Ishikawa (cell line): ENCODE measurements around the gene KRT7.

Experiments used
- CEBPB ChIP-seq: IDR thresholded peaks from 2 replicates; pipeline ENCODE4 v1.6.1; 2012
- CREB1 ChIP-seq: IDR thresholded peaks from 2 replicates; pipeline ENCODE4 v1.6.1; 2012; ENCODE audit warnings: low read depth
- EGR1 ChIP-seq: IDR thresholded peaks from 2 replicates; pipeline ENCODE4 v1.6.1; 2012
- EP300 ChIP-seq: IDR thresholded peaks from 2 replicates; pipeline ENCODE4 v1.6.1; 2012; ENCODE audit warnings: borderline replicate concordance
- FOXM1 ChIP-seq: IDR thresholded peaks from 2 replicates; pipeline ENCODE4 v1.6.1; 2012; ENCODE audit warnings: low read depth, borderline replicate concordance
- NFIC ChIP-seq: IDR thresholded peaks from 2 replicates; pipeline ENCODE4 v1.6.1; 2012
- RAD21 ChIP-seq: IDR thresholded peaks from 2 replicates; pipeline ENCODE4 v1.6.1; 2012; ENCODE audit warnings: low read depth
- REST ChIP-seq: IDR thresholded peaks from 2 replicates; pipeline ENCODE4 v1.6.1; 2012; ENCODE audit warnings: low read depth, mild to moderate bottlenecking
- TAF1 ChIP-seq: IDR thresholded peaks from 2 replicates; pipeline ENCODE4 v1.6.1; 2012; ENCODE audit warnings: low read depth, mild to moderate bottlenecking
- TCF12 ChIP-seq: IDR thresholded peaks from 2 replicates; pipeline ENCODE4 v1.6.1; 2012; ENCODE audit warnings: low read depth
- TEAD4 ChIP-seq: IDR thresholded peaks from 2 replicates; pipeline ENCODE4 v1.6.1; 2012
- USF1 ChIP-seq: IDR thresholded peaks from 2 replicates; pipeline ENCODE4 v1.6.1; 2012
- YY1 ChIP-seq: IDR thresholded peaks from 2 replicates; pipeline ENCODE4 v1.6.1; 2012; ENCODE audit warnings: low read depth
- ZBTB7A ChIP-seq: IDR thresholded peaks from 2 replicates; pipeline ENCODE4 v1.6.1; 2012; ENCODE audit warnings: low read depth
- TF ChIP-seq, protein P1 (sequence below): IDR thresholded peaks from 2 replicates; pipeline ENCODE4 v1.6.1; 2012

The KRT7 gene

GRCh38 chr12:52230364-52231281 is 2.4 kb upstream of the KRT7 start:
- TF ChIP-seq EGR1 (no peak), REST (no peak), CREB1 (0 out of 2 replicates have a peak, but pooled peaks have one; percentile 17), RAD21 (no peak), USF1 (no peak), TAF1 (no peak), TEAD4 (peak; percentile 92), ZBTB7A (peak; percentile 57; the same call in 1 of the 2 replicates), FOXM1 (peak; percentile 88; the same call in 1 of the 2 replicates), EP300 (peak; percentile 92), YY1 (no peak), NFIC (peak; percentile 84), TCF12 (peak; percentile 76), CEBPB (no peak)
- TF ChIP-seq, protein P1, sequence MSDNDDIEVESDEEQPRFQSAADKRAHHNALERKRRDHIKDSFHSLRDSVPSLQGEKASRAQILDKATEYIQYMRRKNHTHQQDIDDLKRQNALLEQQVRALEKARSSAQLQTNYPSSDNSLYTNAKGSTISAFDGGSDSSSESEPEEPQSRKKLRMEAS, result no peak; the same call in 1 of the 2 replicates

DNA sequence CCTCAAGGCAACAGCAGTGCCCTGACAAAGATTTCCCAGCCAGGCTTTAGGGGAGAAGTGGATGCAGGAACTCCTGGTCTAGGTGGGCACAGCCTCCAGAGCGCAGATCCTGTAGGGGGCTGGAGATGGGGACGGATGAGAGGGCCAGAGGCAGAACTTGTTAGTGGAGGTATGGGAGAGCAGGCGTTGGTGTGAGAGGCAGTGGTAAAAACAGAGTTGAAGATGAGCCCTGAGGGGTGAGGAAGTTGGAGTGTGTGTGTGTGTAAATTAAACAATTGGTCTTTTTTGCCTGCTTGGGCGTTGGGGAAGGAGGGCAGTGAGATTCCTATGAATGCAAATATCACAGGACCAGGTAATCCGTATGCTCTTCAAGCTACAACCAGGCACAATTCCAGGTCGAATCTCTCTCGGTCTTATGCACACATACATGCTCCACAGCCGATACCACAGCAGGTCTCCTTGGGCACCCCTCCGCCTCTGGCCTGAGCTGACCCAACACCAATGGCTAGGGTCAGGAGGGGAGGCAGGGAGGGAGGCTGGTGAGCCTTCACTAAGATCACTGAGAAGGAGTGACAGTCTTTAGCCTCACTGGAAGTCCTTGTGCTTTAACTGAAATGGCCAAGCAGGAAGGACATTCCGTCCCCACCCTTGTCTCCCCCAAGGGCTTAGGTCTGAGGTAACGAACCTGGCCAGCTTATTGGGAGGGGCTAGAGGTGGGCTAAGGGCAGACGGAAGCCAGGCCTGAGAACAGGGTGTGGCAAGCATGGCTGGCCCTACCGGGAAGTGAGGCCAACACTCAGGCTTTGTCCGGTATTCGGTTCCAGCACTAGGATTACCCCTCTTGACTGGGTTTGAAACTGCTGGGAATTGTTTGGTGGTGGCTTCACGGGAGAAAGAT is 1.5 kb upstream of the KRT7 start:
- TF ChIP-seq, protein P1, result no peak
- no peak for TF ChIP-seq EGR1

- TF ChIP-seq RAD21, result no peak
- TF ChIP-seq CEBPB, result no peak
- no peak for TF ChIP-seq ZBTB7A
- no peak for TF ChIP-seq NFIC
- no peak for TF ChIP-seq FOXM1
- TF ChIP-seq CREB1, result no peak
- TF ChIP-seq EP300, result no peak
- no peak for TF ChIP-seq TCF12
- no peak for TF ChIP-seq YY1
- TF ChIP-seq, protein P1, result no peak; the same call in 1 of the 2 replicates
- TF ChIP-seq EGR1, result no peak
- no peak for TF ChIP-seq REST
- no peak for TF ChIP-seq USF1
- no peak for TF ChIP-seq TAF1
- no peak for TF ChIP-seq TEAD4
These were observed 805 bp upstream of the KRT7 start for GRCh38 chr12:52232203-52232673.

DNA sequence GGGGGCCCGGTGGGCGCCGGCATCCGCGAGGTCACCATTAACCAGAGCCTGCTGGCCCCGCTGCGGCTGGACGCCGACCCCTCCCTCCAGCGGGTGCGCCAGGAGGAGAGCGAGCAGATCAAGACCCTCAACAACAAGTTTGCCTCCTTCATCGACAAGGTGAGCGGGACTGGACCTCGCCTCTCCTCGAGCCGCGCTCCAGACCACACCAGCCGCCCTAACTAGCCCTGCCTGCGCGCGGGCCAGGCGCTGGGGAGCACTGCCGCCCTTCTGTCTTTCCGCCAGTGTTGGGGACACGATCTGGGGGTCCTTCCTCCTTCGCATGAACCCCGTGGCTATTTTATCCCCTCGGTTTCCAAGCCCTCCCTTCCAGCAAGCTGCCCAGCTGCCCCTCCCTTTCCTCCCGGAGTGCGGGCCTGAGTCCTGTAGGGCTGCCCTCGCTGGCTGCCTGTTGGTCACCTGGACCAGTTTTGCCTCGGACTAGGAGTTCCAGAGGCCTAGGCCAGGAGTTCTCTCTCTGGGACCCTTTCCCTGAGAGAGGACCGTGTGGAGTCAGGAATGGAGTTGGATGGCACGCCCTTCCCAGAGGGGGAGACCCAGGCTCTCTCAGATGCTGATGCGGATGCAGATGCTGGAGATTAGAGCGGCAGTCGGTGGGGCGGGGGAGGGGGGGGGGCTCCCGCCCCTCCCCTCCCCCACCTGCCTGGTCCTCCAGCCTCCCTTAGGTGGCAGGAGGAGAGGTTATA is 592 bp downstream of the KRT7 start:
- TF ChIP-seq ZBTB7A (no peak), YY1 (no peak), TEAD4 (no peak), FOXM1 (no peak), EP300 (no peak), TCF12 (no peak)
